IMR-90 (cell line): ENCODE results near the gene LLGL2. TPM values are rescaled to one million over a fixed set of nuclear protein-coding genes. Genes with fewer than 3 reads are reported as not detected.
"Not testable (repeated sequence)": the region's sequence is repeated elsewhere in the genome, so short reads cannot be mapped to it uniquely, and the experiment has no call there.

Experiments used
- ATAC-seq: fragments of 200-7000 bp; cut with Tn5 transposase; 2 replicates; pipeline ENCODE4 v1.9.1; 2020; ENCODE audit warnings: low read depth, mild to moderate bottlenecking, moderate library complexity
- BruUV-seq: library from RNA; stranded (reverse); fragments of 400-500 nt; replicated peaks from 2 replicates; lab custom pipeline; 2021; lab: Mats Ljungman, UMichigan
- CTCF ChIA-PET: fragments of 300-600 bp; formaldehyde crosslinking; extraction: SDS; loops from one replicate; lab custom pipeline; 2021; ENCODE audit warnings: antibody characterized with exemption; lab: Yijun Ruan, JAX
- POLR2A ChIA-PET: fragments of 300-600 bp; sonication (Branson Sonifier 250); formaldehyde crosslinking; loops from one replicate; lab custom pipeline; 2022; ENCODE audit warnings: antibody characterized with exemption; ENCODE audit not compliant: unreplicated experiment; lab: Charles Lee
- DNase-seq: peaks from one replicate; pipeline ENCODE4 v3.0.0; 2013
- H2AFZ ChIP-seq: replicated peaks from 2 replicates; pipeline ENCODE3; 2013; ENCODE audit warnings: low read length, mild to moderate bottlenecking; ENCODE audit not compliant: poor library complexity
- H2AK5ac ChIP-seq: 2 replicates; pipeline ENCODE4 v1.6.1; 2013; ENCODE audit warnings: low read depth, low read length, inconsistent platforms
- H2AK9ac ChIP-seq: replicated peaks from 2 replicates; pipeline ENCODE3; 2013; ENCODE audit warnings: mild to moderate bottlenecking, low read depth, low read length, moderate library complexity; ENCODE audit not compliant: poor library complexity
- H2BK120ac ChIP-seq: 2 replicates; pipeline ENCODE4 v1.6.1; 2013; ENCODE audit warnings: low read depth, low read length, inconsistent platforms
- H2BK15ac ChIP-seq: 3 replicates; pipeline ENCODE4 v1.6.1; 2013; ENCODE audit warnings: low read depth, low read length, inconsistent platforms
- H2BK20ac ChIP-seq: 2 replicates; pipeline ENCODE4 v1.6.1; 2013; ENCODE audit warnings: low read depth, mild to moderate bottlenecking, inconsistent platforms, low read length, moderate library complexity
- H2BK5ac ChIP-seq: 2 replicates; pipeline ENCODE4 v1.6.1; 2013; ENCODE audit warnings: mild to moderate bottlenecking, low read depth, low read length, inconsistent platforms; ENCODE audit not compliant: poor library complexity, severe bottlenecking
- H3K14ac ChIP-seq: replicated peaks from 2 replicates; pipeline ENCODE4 v1.6.1; 2013; ENCODE audit warnings: low read depth, low read length, inconsistent platforms
- H3K18ac ChIP-seq: 2 replicates; pipeline ENCODE4 v1.6.1; 2013; ENCODE audit warnings: low read depth, low read length, control low read depth
- H3K23ac ChIP-seq: 2 replicates; pipeline ENCODE4 v1.6.1; 2013; ENCODE audit warnings: low read depth, low read length, inconsistent platforms
- H3K27ac ChIP-seq: 2 replicates; pipeline ENCODE4 v1.5.1; 2013; ENCODE audit warnings: mild to moderate bottlenecking, control low read depth, low read length; ENCODE audit not compliant: insufficient read depth
- H3K27me3 ChIP-seq: 2 replicates; pipeline ENCODE4 v1.6.1; 2013; ENCODE audit warnings: low read length; ENCODE audit not compliant: control insufficient read depth, insufficient read depth
- H3K36me3 ChIP-seq: 2 replicates; pipeline ENCODE4 v1.6.1; 2013; ENCODE audit warnings: low read length, mixed read lengths; ENCODE audit not compliant: control insufficient read depth, insufficient read depth
- H3K4ac ChIP-seq: 2 replicates; pipeline ENCODE4 v1.6.1; 2013; ENCODE audit warnings: low read depth, low read length, inconsistent platforms
- H3K4me1 ChIP-seq: 2 replicates; pipeline ENCODE4 v1.6.1; 2013; ENCODE audit warnings: low read length, mixed read lengths; ENCODE audit not compliant: control insufficient read depth, insufficient read depth
- H3K4me2 ChIP-seq: 2 replicates; pipeline ENCODE4 v1.6.1; 2013; ENCODE audit warnings: low read depth, mild to moderate bottlenecking, control low read depth, low read length, moderate library complexity
- H3K4me3 ChIP-seq: 2 replicates; pipeline ENCODE4 v1.5.1; 2013; ENCODE audit warnings: low read depth, mild to moderate bottlenecking, control low read depth, low read length, moderate library complexity; ENCODE audit not compliant: insufficient read depth
- H3K56ac ChIP-seq: 2 replicates; pipeline ENCODE4 v1.6.1; 2013; ENCODE audit warnings: low read length, inconsistent platforms; ENCODE audit not compliant: insufficient read depth; ENCODE audit errors: extremely low read depth
- H3K79me1 ChIP-seq, 2 experiments: 2 replicates each; pipeline ENCODE4 v1.6.1; 2013; ENCODE audit warnings: low read length in 2 of 2, inconsistent platforms in 1 of 2, low read depth in 1 of 2
- H3K9ac ChIP-seq: 2 replicates; pipeline ENCODE4 v1.6.1; 2013; ENCODE audit warnings: low read depth, low read length, control low read depth
- H3K9me1 ChIP-seq: 2 replicates; pipeline ENCODE4 v1.6.1; 2013; ENCODE audit warnings: low read length, inconsistent platforms; ENCODE audit not compliant: insufficient read depth
- H3K9me3 ChIP-seq: 2 replicates; pipeline ENCODE4 v1.6.1; 2013; ENCODE audit warnings: low read length; ENCODE audit not compliant: control insufficient read depth, insufficient read depth
- H4K20me1 ChIP-seq: 2 replicates; pipeline ENCODE4 v1.6.1; 2013; ENCODE audit warnings: low read length, inconsistent platforms; ENCODE audit not compliant: insufficient read depth
- H4K5ac ChIP-seq: 2 replicates; pipeline ENCODE4 v1.6.1; 2013; ENCODE audit warnings: mild to moderate bottlenecking, low read depth, low read length, control low read depth
- H4K8ac ChIP-seq, 2 experiments: 2 replicates each; pipeline ENCODE4 v1.6.1; 2013; ENCODE audit warnings: low read depth in 2 of 2, low read length in 2 of 2, control low read depth in 1 of 2, inconsistent platforms in 1 of 2
- H4K91ac ChIP-seq: 2 replicates; pipeline ENCODE4 v1.6.1; 2013; ENCODE audit warnings: low read depth, low read length, inconsistent platforms; ENCODE audit not compliant: insufficient read depth
- BHLHE40 ChIP-seq: fragments of 150-350 bp; IDR thresholded peaks from 2 replicates; pipeline ENCODE4 v1.6.1; 2016; ENCODE audit warnings: mild to moderate bottlenecking, low read depth, low read length
- CEBPB ChIP-seq: IDR thresholded peaks from 2 replicates; pipeline ENCODE4 v1.6.1; 2012; ENCODE audit warnings: low read depth, low read length, improper control_type of control experiment
- CHD1 ChIP-seq: IDR thresholded peaks from 2 replicates; pipeline ENCODE4 v1.6.1; 2012; ENCODE audit warnings: low read depth, low read length, improper control_type of control experiment
- MAZ ChIP-seq: IDR thresholded peaks from 2 replicates; pipeline ENCODE4 v1.6.1; 2012; ENCODE audit warnings: low read depth, mild to moderate bottlenecking, low read length, improper control_type of control experiment, moderate library complexity, borderline replicate concordance
- MXI1 ChIP-seq: IDR thresholded peaks from 2 replicates; pipeline ENCODE4 v1.6.1; 2012; ENCODE audit warnings: low read depth, mild to moderate bottlenecking, low read length, moderate library complexity, borderline replicate concordance
- NFE2L2 ChIP-seq: fragments of 150-350 bp; IDR thresholded peaks from 2 replicates; pipeline ENCODE4 v1.6.1; 2016; ENCODE audit warnings: low read depth, mild to moderate bottlenecking, low read length
- POLR2A ChIP-seq: IDR thresholded peaks from 2 replicates; pipeline ENCODE4 v1.6.1; 2012; ENCODE audit warnings: mild to moderate bottlenecking, low read depth, low read length
- RCOR1 ChIP-seq: IDR thresholded peaks from 2 replicates; pipeline ENCODE4 v1.6.1; 2012; ENCODE audit warnings: mild to moderate bottlenecking, low read length, improper control_type of control experiment; ENCODE audit not compliant: insufficient replicate concordance
- USF2 ChIP-seq: fragments of 150-350 bp; IDR thresholded peaks from 2 replicates; pipeline ENCODE4 v1.6.1; 2017; ENCODE audit warnings: mild to moderate bottlenecking, antibody characterized with exemption, low read length, low read depth
- WGBS, 2 experiments: methylation state at CpG; one replicate each; pipeline versions ENCODE4 v1.1.5 to v1.1.7; 2013; ENCODE audit warnings: missing lambda C conversion rate in 2 of 2; ENCODE audit not compliant: insufficient read length in 1 of 2; ENCODE audit errors: extremely low coverage in 2 of 2; 5-methylcytosine and 5-hydroxymethylcytosine counted together
- dilution Hi-C: fragments of 300-500 bp; cut with HindIII; formaldehyde crosslinking; loops from one replicate; pipeline ENCODE4 v1.14.3; 2018; ENCODE audit warnings: low sequenced_read_pairs; ENCODE audit not compliant: unreplicated experiment
- in situ Hi-C: fragments of 300-500 bp; cut with MboI; formaldehyde crosslinking; loops from 3 replicates; pipeline ENCODE4 v1.14.3; 2019; ENCODE audit warnings: low sequenced_read_pairs, inconsistent platforms, mixed read lengths
- intact Hi-C: fragments of 100-400 bp; cut with micrococcal nuclease; formaldehyde crosslinking; loops from 2 replicates; pipeline ENCODE4 v1.10.0; 2022
- polyA plus RNA-seq, 3 experiments: library from polyadenylated mRNA; depleted of rRNA; stranded (reverse); fragments of >200 nt; gene quantifications; 2 replicates each; pipeline ENCODE4 v1.2.3, GENCODE V29; 2012; ENCODE audit warnings: low replicate concordance in 1 of 3
- total RNA-seq: library from RNA; depleted of rRNA; stranded (reverse); fragments of >200 nt; gene quantifications from 2 replicates; pipeline ENCODE4 v1.2.3, GENCODE V29; 2012

Gene LLGL2
- total and polyA plus RNA-seq, 2 of the 4 experiments (the other 2 are of a cell fraction): 0.54 to 0.72 TPM

- no peak overlapping the region for H2BK120ac ChIP-seq
- no peak overlapping the region for H4K91ac ChIP-seq
- ChIA-PET POLR2A (no interaction called here), CTCF (no interaction called here)
- no peak for TF ChIP-seq NFE2L2
- no peak for TF ChIP-seq POLR2A
- no peak for TF ChIP-seq CEBPB
- no peak for TF ChIP-seq USF2
- TF ChIP-seq CHD1: no peak
- TF ChIP-seq MAZ: no peak
- no peak for TF ChIP-seq RCOR1
- no peak for TF ChIP-seq BHLHE40
- no peak for TF ChIP-seq MXI1
- WGBS, 2 experiments: 78% methylated on average over 2 of the region's 15 CpGs; no CpG with 5 or more reads in 1 of the 2 experiments
- H3K9me3 ChIP-seq: peaks cover 2% of the 10 kb centered on the region; the same call in 1 of the 2 replicates
- H3K4me3 ChIP-seq: no peak overlapping the region
- H3K36me3 ChIP-seq: no peaks in the 10 kb centered on the region
- no peak for ATAC-seq
- dilution Hi-C loops (no loop called here), in situ Hi-C loops (no loop called here), intact Hi-C loops (no loop called here)
- no peak overlapping the region for H2BK15ac ChIP-seq
- no peak overlapping the region for H3K18ac ChIP-seq
- H3K4ac ChIP-seq: no peak overlapping the region
- no peaks in the 10 kb centered on the region for H3K9me1 ChIP-seq
- H3K27me3 ChIP-seq: peaks cover 10% of the 10 kb centered on the region; the same call in 1 of the 2 replicates
- no peak overlapping the region for H3K56ac ChIP-seq
- no peak overlapping the region for H3K27ac ChIP-seq
- H3K79me1 ChIP-seq: no peaks in the 10 kb centered on the region
- BruUV-seq: no TSS peak
- H2BK5ac ChIP-seq: no peak overlapping the region
- H4K20me1 ChIP-seq: no peaks in the 10 kb centered on the region
- no peak overlapping the region for H4K8ac ChIP-seq
- H3K4me2 ChIP-seq: no peak overlapping the region
- no peak overlapping the region for H3K14ac ChIP-seq
- H2BK20ac ChIP-seq: no peak overlapping the region
- no peak overlapping the region for H2AK5ac ChIP-seq
- no peak overlapping the region for H3K23ac ChIP-seq
- no peak overlapping the region for H2AFZ ChIP-seq
- no peaks in the 10 kb centered on the region for H3K4me1 ChIP-seq
- no peak overlapping the region for H4K5ac ChIP-seq
- no peak for DNase-seq
- no peak overlapping the region for H2AK9ac ChIP-seq
- H3K9ac ChIP-seq: no peak overlapping the region
Measured at GRCh38 chr17:75576661-75577060, 51.2 kb downstream of the LLGL2 start.

GRCh38 chr17:75581121-75581725 is 55.7 kb downstream of the LLGL2 start:
- H4K91ac ChIP-seq, DNase-seq, H2BK120ac ChIP-seq, BruUV-seq, CTCF ChIA-PET, H4K20me1 ChIP-seq, H3K4ac ChIP-seq, H3K14ac ChIP-seq, H3K9me3 ChIP-seq, H3K4me1 ChIP-seq, intact Hi-C loops, H3K18ac ChIP-seq, H2BK15ac ChIP-seq, ATAC-seq, H3K9me1 ChIP-seq, H2BK20ac ChIP-seq, dilution Hi-C loops, in situ Hi-C loops, H3K27ac ChIP-seq, H3K27me3 ChIP-seq, H3K23ac ChIP-seq, H4K5ac ChIP-seq, H3K36me3 ChIP-seq, POLR2A ChIA-PET, H3K79me1 ChIP-seq, H2AK9ac ChIP-seq, H2BK5ac ChIP-seq, H3K56ac ChIP-seq, H3K4me3 ChIP-seq, H2AFZ ChIP-seq, H3K9ac ChIP-seq, H4K8ac ChIP-seq, H2AK5ac ChIP-seq, H3K4me2 ChIP-seq: not testable (repeated sequence)
- WGBS, 2 experiments: 87% methylated on average over 19 of the region's 23 CpGs; no CpG with 5 or more reads in 1 of the 2 experiments
